Measurements from ENCODE around the gene VPS45. TPM values are rescaled to one million over a fixed set of nuclear protein-coding genes. Genes with fewer than 3 reads are reported as not detected.
A peak's percentile ranks its signal among the peaks of the same experiment; 100 is the strongest.

The VPS45 gene
- total and polyA plus RNA-seq, 2 of the 13 experiments (the other 11 are each of a cell fraction or from before 2014, with no cell fraction given): 15.2 to 25.2 TPM

DNA sequence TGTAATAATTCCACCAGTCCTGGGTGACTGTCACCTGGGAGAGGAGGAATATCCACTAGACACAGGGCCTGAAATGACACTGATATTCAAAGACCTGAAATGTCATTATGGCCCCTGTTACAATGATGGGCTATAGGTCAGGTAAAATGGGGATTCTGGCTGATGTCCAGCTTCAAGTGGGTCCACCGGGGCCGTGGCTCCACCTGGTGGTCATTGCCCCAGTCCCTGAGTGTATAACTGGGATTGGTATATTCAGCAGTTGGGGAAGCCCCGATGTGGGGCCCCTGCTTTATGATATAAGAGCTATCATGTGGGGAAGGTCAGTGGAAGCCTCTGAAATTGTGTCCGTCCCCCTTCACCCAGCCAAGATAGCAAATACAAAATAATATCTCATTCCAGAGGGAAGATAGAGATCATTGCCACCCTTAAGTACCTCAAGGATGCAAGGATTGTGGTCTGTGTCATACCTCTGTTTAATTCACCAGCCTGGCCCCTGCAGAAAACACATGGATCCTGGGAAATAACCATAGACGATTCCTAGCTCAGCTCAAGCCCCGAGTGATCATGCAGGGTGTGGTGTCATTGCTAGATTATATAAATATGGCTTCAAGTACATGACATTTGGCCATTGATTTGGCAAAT, 101.5 kb downstream of the VPS45 start (continued):
- no peak for TF ChIP-seq ZNF143 (CRISPR knock-in tag; IDR thresholded peaks at IDR 0.05)
- TF ChIP-seq RBM39 (IDR thresholded peaks at IDR 0.05; ENCODE audit: low read depth, low read length, poor library complexity, severe bottlenecking): no peak
- no peak for TF ChIP-seq ZNF749 (CRISPR knock-in tag; IDR thresholded peaks at IDR 0.05; ENCODE audit: borderline replicate concordance)
- no peak for TF ChIP-seq ZNF83 (CRISPR knock-in tag; IDR thresholded peaks at IDR 0.05; ENCODE audit: borderline replicate concordance)
- TF ChIP-seq, protein P1, sequence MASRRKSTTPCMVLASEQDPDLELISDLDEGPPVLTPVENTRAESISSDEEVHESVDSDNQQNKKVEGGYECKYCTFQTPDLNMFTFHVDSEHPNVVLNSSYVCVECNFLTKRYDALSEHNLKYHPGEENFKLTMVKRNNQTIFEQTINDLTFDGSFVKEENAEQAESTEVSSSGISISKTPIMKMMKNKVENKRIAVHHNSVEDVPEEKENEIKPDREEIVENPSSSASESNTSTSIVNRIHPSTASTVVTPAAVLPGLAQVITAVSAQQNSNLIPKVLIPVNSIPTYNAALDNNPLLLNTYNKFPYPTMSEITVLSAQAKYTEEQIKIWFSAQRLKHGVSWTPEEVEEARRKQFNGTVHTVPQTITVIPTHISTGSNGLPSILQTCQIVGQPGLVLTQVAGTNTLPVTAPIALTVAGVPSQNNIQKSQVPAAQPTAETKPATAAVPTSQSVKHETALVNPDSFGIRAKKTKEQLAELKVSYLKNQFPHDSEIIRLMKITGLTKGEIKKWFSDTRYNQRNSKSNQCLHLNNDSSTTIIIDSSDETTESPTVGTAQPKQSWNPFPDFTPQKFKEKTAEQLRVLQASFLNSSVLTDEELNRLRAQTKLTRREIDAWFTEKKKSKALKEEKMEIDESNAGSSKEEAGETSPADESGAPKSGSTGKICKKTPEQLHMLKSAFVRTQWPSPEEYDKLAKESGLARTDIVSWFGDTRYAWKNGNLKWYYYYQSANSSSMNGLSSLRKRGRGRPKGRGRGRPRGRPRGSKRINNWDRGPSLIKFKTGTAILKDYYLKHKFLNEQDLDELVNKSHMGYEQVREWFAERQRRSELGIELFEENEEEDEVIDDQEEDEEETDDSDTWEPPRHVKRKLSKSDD (CRISPR knock-in tag; IDR thresholded peaks at IDR 0.05; ENCODE audit: low read depth): no peak
- no peak for TF ChIP-seq ZMAT3 (CRISPR knock-in tag; conservative IDR thresholded peaks at IDR 0.05)
- TF ChIP-seq, protein P2, sequence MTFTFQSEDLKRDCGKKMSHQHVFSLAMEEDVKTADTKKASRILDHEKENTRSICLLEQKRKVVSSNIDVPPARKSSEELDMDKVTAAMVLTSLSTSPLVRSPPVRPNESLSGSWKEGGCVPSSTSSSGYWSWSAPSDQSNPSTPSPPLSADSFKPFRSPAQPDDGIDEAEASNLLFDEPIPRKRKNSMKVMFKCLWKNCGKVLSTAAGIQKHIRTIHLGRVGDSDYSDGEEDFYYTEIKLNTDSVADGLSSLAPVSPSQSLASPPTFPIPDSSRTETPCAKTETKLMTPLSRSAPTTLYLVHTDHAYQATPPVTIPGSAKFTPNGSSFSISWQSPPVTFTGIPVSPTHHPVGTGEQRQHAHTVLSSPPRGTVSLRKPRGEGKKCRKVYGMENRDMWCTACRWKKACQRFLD (CRISPR knock-in tag; IDR thresholded peaks at IDR 0.05; ENCODE audit: borderline replicate concordance): no peak
- TF ChIP-seq, protein P3, sequence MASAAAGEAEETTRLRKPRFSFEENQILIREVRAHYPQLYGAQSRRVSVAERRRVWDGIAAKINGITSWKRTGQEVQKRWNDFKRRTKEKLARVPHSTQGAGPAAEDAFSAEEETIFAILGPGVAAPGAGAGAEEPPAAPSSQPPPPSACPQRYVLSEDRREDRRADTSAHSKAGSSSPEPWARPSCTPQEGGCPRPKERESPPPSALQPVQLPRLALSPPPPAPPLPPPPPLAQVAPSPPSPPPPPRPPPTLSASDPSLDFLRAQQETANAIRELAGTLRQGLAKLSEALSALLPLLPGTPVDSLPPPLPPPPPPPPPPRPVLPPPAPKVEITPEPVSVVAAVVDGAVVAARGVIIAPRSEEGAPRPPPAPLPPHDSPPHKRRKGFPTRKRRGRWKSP (CRISPR knock-in tag; IDR thresholded peaks at IDR 0.05): no peak
- TF ChIP-seq GZF1 (CRISPR knock-in tag; IDR thresholded peaks at IDR 0.05): no peak
- TF ChIP-seq KAT8 (CRISPR knock-in tag; IDR thresholded peaks at IDR 0.05): peak; percentile 50; the same call in 1 of the 2 replicates
- TF ChIP-seq ZNF570 (CRISPR knock-in tag; IDR thresholded peaks at IDR 0.05; ENCODE audit: borderline replicate concordance): no peak
- no peak for TF ChIP-seq KLF13 (CRISPR knock-in tag; IDR thresholded peaks at IDR 0.05)
- TF ChIP-seq NAIF1 (CRISPR knock-in tag; IDR thresholded peaks at IDR 0.05; ENCODE audit: borderline replicate concordance): no peak
- no peak for TF ChIP-seq PAF1 (CRISPR knock-in tag; IDR thresholded peaks at IDR 0.05)
- TF ChIP-seq, protein P4, sequence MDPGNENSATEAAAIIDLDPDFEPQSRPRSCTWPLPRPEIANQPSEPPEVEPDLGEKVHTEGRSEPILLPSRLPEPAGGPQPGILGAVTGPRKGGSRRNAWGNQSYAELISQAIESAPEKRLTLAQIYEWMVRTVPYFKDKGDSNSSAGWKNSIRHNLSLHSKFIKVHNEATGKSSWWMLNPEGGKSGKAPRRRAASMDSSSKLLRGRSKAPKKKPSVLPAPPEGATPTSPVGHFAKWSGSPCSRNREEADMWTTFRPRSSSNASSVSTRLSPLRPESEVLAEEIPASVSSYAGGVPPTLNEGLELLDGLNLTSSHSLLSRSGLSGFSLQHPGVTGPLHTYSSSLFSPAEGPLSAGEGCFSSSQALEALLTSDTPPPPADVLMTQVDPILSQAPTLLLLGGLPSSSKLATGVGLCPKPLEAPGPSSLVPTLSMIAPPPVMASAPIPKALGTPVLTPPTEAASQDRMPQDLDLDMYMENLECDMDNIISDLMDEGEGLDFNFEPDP (CRISPR knock-in tag; conservative IDR thresholded peaks at IDR 0.05): no peak
- TF ChIP-seq ISL2 (CRISPR knock-in tag; IDR thresholded peaks at IDR 0.05): 0 out of 2 replicates have a peak, but pooled peaks have one; percentile 31
- TF ChIP-seq, protein P5, sequence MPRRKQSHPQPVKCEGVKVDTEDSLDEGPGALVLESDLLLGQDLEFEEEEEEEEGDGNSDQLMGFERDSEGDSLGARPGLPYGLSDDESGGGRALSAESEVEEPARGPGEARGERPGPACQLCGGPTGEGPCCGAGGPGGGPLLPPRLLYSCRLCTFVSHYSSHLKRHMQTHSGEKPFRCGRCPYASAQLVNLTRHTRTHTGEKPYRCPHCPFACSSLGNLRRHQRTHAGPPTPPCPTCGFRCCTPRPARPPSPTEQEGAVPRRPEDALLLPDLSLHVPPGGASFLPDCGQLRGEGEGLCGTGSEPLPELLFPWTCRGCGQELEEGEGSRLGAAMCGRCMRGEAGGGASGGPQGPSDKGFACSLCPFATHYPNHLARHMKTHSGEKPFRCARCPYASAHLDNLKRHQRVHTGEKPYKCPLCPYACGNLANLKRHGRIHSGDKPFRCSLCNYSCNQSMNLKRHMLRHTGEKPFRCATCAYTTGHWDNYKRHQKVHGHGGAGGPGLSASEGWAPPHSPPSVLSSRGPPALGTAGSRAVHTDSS (CRISPR knock-in tag; conservative IDR thresholded peaks at IDR 0.05): no peak
- TF ChIP-seq ZNF460 (CRISPR knock-in tag; IDR thresholded peaks at IDR 0.05; ENCODE audit: borderline replicate concordance): no peak
- TF ChIP-seq ZNF12 (CRISPR knock-in tag; IDR thresholded peaks at IDR 0.05): no peak
- TF ChIP-seq, protein P6, sequence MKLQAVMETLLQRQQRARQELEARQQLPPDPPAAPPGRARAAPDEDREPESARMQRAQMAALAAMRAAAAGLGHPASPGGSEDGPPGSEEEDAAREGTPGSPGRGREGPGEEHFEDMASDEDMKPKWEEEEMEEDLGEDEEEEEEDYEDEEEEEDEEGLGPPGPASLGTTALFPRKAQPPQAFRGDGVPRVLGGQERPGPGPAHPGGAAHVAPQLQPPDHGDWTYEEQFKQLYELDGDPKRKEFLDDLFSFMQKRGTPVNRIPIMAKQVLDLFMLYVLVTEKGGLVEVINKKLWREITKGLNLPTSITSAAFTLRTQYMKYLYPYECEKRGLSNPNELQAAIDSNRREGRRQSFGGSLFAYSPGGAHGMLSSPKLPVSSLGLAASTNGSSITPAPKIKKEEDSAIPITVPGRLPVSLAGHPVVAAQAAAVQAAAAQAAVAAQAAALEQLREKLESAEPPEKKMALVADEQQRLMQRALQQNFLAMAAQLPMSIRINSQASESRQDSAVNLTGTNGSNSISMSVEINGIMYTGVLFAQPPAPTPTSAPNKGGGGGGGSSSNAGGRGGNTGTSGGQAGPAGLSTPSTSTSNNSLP (IDR thresholded peaks at IDR 0.05; ENCODE audit: low read depth, low read length): no peak

Data from HepG2 (cell line).